Subcutaneous adipose tissue (tissue), 4 donors: ENCODE results near the gene KRTAP12-4. TPM values are rescaled to one million over a fixed set of nuclear protein-coding genes. Genes with fewer than 3 reads are reported as not detected.
"Not testable (repeated sequence)": the region's sequence is repeated elsewhere in the genome, so short reads cannot be mapped to it uniquely, and the experiment has no call there.

Source experiments
- total RNA-seq, 4 donors: library from RNA; depleted of rRNA; stranded (reverse); fragments of >200 nt; gene quantifications; one replicate each; pipeline ENCODE4 v1.1.0, GENCODE V29; 2016
- TF ChIP-seq, protein P1 (sequence below): fragments of 450-650 bp; IDR thresholded peaks from one replicate; pipeline ENCODE4 v1.5.1; 2016; ENCODE audit warnings: low read depth, mild to moderate bottlenecking, control low read depth, antibody characterized with exemption, moderate library complexity

The KRTAP12-4 gene
- total RNA-seq, 4 donors from 2014 or later: not detected

DNA sequence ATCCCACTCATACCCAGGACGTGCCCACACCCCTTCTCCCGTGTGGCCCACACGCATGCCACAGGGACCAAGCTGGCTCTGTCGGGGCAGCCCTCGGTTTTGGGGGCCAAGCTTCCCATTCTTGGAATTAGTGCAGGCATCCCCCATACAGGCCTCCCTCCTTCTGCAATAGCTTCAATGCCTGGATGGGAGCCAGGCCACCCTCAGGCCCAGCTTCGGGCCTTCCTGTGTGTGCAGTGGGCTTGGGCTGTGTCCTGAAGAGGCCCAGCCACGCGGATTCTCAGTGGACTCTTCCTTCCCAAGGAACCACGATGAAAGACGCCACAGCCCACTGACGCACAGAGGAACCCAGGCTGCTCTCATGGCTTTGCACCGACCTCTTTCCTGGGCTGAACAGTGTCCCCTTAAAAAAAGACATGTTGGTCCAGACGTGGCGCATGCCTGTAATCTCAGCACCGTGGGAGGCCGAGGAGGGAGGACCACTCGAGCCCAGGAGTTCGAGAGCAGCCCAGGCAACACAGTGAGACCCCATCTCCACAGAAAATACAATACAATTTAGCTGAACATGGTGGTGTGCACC lies 4.8 kb downstream of the KRTAP12-4 start:
- TF ChIP-seq, protein P1, sequence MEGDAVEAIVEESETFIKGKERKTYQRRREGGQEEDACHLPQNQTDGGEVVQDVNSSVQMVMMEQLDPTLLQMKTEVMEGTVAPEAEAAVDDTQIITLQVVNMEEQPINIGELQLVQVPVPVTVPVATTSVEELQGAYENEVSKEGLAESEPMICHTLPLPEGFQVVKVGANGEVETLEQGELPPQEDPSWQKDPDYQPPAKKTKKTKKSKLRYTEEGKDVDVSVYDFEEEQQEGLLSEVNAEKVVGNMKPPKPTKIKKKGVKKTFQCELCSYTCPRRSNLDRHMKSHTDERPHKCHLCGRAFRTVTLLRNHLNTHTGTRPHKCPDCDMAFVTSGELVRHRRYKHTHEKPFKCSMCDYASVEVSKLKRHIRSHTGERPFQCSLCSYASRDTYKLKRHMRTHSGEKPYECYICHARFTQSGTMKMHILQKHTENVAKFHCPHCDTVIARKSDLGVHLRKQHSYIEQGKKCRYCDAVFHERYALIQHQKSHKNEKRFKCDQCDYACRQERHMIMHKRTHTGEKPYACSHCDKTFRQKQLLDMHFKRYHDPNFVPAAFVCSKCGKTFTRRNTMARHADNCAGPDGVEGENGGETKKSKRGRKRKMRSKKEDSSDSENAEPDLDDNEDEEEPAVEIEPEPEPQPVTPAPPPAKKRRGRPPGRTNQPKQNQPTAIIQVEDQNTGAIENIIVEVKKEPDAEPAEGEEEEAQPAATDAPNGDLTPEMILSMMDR: no peak

DNA sequence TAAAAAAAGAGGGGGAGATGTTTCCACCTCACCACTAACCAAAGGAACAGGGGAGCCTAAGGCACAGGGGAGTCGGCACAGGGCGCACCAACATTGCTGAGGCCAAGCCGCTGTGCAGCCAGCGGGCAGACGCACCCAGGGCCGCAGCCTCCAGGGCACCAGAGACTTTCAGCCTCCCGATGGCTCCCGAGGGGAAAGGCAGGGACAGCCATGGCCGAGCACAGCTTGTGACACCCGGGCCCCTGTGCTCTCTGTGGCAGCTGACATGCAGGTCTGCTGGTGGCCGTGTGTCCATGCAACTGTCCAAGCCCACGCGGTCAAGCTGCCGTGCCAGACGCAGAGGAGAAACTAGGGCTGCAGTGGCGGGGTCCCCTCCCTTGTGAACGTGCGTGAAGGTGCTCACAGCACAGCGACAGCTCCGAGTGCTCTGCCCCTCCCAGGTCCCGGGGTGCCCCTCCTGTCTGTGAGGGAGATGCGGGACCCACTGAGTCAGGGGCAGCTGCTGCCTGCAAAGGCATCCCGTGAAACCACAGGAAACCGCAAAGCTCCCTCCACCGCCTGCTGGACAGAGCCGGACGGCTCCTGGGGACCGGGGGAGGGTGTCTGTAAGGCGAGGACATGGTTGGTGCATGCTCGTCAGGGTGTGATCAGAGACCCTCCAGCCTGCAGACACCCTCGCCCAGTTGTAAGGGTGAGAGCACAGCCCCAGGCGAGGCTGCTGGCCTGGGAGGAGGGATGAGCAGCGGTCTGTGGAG lies 5.7 kb downstream of the KRTAP12-4 start:
- TF ChIP-seq, protein P1: no peak

DNA sequence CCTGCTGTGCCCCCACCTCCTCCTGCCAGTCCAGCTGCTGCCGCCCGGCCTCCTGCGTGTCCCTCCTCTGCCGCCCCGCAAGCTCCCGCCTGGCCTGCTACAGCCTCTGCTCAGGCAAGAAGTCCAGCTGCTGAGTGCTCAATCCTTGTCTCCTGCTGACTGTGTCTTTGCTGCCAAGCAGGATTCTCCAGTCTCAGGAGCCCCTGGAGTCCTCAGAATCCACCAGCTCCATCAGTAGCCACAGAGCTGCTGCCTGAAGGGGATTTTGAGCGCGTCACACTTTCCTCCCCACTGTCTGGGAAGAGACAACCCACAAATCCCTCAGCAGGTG lies 7.3 kb downstream of the KRTAP12-4 start:
- TF ChIP-seq, protein P1: no peak

DNA sequence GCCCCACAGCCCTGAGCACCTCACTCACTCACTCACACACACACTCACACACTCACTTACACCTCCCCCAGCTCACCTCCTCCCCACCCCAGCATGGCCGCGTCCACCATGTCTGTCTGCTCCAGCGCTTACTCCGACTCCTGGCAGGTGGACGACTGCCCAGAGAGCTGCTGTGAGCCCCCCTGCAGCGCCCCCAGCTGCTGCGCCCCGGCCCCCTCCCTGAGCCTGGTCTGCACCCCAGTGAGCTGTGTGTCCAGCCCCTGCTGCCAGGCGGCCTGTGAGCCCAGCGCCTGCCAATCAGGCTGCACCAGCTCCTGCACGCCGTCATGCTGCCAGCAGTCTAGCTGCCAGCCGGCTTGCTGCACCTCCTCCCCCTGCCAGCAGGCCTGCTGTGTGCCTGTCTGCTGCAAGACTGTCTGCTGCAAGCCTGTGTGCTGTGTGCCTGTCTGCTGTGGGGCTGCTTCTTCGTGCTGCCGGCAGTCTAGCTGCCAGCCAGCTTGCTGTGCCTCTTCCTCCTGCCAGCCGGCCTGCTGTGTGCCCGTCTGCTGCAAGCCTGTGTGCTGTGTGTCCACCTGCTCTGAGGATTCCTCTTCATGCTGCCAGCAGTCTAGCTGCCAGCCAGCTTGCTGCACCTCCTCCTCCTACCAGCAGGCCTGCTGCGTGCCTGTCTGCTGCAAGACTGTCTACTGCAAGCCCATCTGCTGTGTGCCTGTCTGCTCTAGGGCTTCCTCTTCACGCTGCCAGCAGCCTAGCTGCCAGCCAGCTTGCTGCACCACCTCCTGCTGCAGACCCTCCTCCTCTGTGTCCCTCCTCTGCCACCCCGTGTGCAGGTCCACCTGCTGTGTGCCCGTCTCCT lies 7.9 kb downstream of the KRTAP12-4 start, which contains the start of gene KRTAP10-11:
Gene KRTAP10-11, plus strand, starts transcription at position 49 of the 856 bp plus-strand sequence. Its CDS starts 45 bp downstream, at position 94.
- TF ChIP-seq, protein P1: not testable (repeated sequence)

DNA sequence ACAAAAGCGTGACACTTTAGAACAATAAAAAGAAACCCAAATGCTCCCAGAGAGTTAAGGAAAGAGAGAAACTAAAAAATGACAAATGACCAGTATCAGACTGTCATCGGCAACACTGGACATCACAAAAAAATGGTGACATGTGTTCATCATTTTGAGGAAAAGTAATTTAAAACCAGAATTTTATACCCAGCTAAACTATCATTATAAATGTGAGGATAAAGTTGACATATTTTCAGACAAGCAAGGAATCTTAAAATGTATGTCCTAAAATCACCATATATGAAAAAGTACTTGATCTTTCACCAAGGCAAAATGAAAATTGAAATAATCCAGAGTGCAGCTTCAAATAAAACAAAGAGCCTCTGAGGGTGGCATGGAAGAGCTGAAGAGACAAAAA lies 9.6 kb downstream of the KRTAP12-4 start:
- TF ChIP-seq, protein P1: no peak

DNA sequence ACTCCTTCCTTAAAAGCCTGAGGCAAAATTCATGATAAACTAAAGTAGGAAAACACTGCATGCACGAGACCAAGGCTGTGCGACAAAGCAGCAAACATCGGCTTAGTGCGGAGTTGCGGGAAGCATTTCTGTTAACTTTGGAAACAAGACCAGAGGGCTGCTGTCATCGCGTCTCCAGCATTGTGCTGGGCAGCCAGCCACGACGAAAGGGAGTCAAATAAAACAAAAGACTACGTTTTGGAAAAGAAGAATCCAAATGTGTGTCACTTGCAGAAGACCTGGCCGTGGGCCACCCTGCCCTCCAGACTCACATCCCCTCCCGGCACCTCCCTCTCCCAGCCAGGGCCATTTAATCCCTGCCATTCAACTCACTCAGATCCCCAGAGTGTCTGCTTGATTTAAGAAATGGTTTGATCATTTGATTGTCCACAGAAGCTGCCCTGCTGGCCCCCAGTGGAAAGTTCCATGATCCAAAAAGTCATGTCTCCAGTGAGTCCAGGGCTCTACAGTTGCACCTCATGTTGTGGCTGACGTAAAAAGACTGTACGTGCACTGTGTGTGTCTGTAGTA lies 10.6 kb downstream of the KRTAP12-4 start:
- TF ChIP-seq, protein P1: no peak
